ACHN (cell line): ENCODE data around the gene FMO3.

Source experiments
- DNase-seq: peaks from one replicate; pipeline ENCODE4 v3.0.0-alpha.2; 2015
- in situ Hi-C: cut with HindIII; loops from 2 replicates; pipeline ENCODE4 v1.10.0; 2017; ENCODE audit warnings: low sequenced_read_pairs, low pct_ligation_motif_present, low pct_unique_long_range_greater_than_20kb

The FMO3 gene

GRCh38 chr1:171142416-171143385 lies 52.0 kb downstream of the FMO3 start:
- DNase-seq: no peak
- in situ Hi-C loops: no loop called here

DNA sequence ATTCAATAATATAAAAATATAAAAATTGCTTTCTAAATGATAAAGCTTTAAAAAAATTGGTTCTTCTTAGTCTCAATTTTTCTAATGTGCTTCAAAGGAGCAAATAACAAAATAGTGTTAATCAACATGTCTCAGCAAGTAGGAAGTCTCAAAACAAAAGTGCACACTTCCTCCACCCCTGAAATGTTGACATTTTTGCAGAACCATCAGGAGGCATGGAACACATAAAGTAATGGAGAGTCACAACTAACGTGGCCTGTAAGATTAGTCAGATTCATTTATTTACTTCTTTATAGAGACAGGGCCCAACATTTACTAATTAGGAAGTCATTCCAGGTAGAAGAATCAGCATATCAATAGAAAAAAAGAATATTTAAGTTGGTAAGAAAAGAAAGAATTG lies 59.5 kb downstream of the FMO3 start:
- in situ Hi-C loops: no loop called here
- no peak for DNase-seq

DNA sequence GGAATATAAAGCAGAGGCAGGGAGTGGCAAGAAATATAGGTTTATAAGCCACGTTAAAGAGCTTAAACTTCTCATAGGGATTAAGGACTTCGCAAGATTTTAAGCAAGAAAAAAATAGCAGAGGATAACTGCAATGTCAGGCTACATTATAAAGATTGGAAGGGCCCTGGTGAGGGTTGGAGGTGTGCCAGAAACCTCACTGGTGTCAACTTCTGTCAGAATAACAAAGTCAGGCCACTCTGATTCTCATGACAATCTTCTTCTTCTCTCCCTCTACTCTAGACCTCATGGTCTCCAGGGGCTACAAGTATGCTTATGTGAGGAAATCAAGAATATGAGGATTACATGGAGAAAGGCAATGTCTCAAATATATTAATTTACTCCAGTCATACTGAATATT lies 61.8 kb downstream of the FMO3 start:
- in situ Hi-C loops: no loop called here
- DNase-seq: no peak

DNA sequence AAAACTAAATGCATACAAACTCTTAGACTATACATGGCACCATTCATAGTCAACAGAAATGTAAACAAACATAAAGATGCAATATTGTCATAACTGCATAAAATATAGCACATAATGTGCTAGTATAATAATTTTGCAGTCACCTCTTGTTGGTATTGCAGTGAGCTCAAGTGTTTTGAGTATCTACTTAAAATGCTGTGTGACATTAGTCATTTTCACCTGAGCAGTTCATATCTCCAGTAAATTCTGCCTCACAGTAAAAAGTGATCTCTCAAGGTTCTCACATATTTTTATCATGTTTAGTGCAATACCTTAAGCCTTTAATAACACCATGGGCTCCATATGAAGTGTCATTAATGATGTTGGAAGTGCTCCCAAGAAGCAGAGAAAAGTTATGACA lies 64.8 kb downstream of the FMO3 start:
- no peak for DNase-seq
- in situ Hi-C loops: no loop called here

DNA sequence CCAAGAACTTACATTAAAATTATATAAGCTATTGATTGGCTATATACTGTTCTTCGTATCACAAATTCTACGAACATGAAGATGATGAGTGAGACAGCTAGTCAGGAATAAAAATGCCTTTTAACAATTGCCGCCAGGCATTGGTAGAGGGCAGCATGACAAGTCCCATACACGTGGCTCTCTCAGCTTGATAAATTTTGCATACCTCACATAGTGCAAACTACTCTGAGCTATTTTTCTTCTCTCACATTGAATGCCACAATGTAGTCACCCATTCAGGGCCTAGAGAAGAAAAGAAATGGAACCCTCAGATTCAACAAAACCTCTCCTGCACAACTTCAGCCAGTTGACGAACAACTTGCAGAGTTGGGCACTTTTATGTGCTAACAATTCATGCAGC lies 67.4 kb downstream of the FMO3 start:
- in situ Hi-C loops: no loop called here
- DNase-seq: no peak

- DNase-seq: no peak
- in situ Hi-C loops: no loop called here
Observed at GRCh38 chr1:171158551-171158950, 67.8 kb downstream of the FMO3 start.

GRCh38 chr1:171159148-171159547 lies 68.4 kb downstream of the FMO3 start:
- no peak for DNase-seq
- in situ Hi-C loops: no loop called here

GRCh38 chr1:171160211-171160610 lies 69.5 kb downstream of the FMO3 start:
- in situ Hi-C loops: no loop called here
- DNase-seq: no peak

DNA sequence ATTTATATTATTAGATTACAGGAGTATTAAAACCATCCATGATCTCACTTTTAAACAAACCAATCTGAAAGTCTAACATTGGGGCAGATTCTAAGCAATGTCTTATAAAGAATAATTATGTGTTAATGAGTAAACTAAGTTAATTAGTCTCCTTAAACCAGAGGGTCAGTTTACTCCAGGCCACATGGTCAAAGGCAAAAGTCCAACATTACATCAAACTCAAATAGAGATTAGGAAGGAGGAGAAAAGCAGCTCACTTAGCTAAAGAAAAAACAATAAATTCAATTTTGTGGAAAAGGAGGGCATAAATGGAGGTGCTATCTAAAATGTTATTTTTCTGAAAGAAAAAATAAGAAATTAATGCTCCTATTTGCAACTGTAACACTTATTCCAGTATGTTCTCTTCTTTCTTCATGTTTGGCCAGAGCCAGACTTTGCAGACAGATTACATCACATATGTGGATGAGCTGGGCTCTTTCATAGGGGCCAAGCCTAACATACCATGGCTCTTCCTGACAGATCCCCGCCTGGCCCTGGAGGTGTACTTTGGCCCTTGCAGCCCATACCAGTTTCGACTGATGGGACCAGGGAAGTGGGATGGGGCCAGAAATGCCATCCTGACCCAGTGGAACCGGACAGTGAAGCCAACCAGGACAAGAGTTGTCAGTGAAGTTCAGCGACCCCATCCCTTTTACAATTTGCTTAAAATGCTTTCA lies 70.1 kb downstream of the FMO3 start:
- in situ Hi-C loops: no loop called here
- no peak for DNase-seq

- no peak for DNase-seq
Observed at GRCh38 chr1:171161431-171161830, 70.7 kb downstream of the FMO3 start.

GRCh38 chr1:171166361-171166760 lies 75.7 kb downstream of the FMO3 start:
- DNase-seq: no peak
- in situ Hi-C loops: no loop called here

More at GRCh38 chr1:171161431-171161830, 70.7 kb downstream of the FMO3 start:
- in situ Hi-C loops: no loop called here
